SK-N-SH treated with all-trans-retinoic acid at 6 μM for 48 hours (cell line): ENCODE data around the gene DNAJC1.

ENCODE experiments used
- ESRRG ChIP-seq: fragments of 250-450 bp; sonication (Bioruptor Pico); IDR thresholded peaks from 2 replicates; pipeline ENCODE4 v1.6.1; 2021; ENCODE audit warnings: mild to moderate bottlenecking
- PATZ1 ChIP-seq: fragments of 250-450 bp; sonication (Bioruptor Pico); IDR thresholded peaks from 2 replicates; pipeline ENCODE4 v1.8.0; 2020; ENCODE audit warnings: mild to moderate bottlenecking, moderate library complexity, borderline replicate concordance
- PPARA ChIP-seq: fragments of 250-450 bp; sonication (Bioruptor Pico); IDR thresholded peaks from 2 replicates; pipeline ENCODE4 v1.5.0; 2020; ENCODE audit warnings: mild to moderate bottlenecking, borderline replicate concordance
- TOX ChIP-seq: fragments of 250-450 bp; sonication (Bioruptor Pico); IDR thresholded peaks from 2 replicates; pipeline ENCODE4 v1.8.0; 2021; ENCODE audit warnings: mild to moderate bottlenecking, moderate library complexity, borderline replicate concordance
- ZFP3 ChIP-seq: fragments of 250-450 bp; sonication (Bioruptor Pico); IDR thresholded peaks from 2 replicates; pipeline ENCODE4 v1.5.0; 2020; ENCODE audit warnings: mild to moderate bottlenecking, moderate library complexity
- ZFP30 ChIP-seq: fragments of 450-650 bp; formaldehyde crosslinking; IDR thresholded peaks from 2 replicates; pipeline ENCODE4 v1.5.0; 2022; ENCODE audit warnings: mild to moderate bottlenecking, moderate library complexity
- ZNF565 ChIP-seq: fragments of 450-650 bp; formaldehyde crosslinking; conservative IDR thresholded peaks from 2 replicates; pipeline ENCODE4 v1.5.0; 2020; ENCODE audit warnings: low read depth, mild to moderate bottlenecking, moderate library complexity

DNA sequence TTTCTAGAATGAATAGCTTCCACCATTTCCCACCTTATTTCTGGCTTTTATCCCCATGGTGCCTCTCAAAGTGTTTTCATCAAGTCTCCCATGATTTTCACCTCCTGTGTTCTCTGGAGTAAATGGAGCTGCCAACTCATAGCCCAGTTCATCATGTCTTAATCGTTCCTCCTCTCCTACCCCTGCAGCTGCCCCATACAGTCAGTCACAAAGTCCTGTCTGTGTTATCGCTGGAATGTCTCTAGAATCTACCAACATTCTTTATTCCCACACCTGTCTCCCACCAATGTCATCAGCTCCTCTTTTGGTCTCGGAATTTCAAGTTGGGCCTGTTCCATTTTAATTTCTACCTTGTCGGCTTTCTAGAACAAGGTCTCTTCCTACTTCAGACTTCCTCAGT is 290.6 kb downstream of the DNAJC1 start:
- no peak for TF ChIP-seq ZNF565 (CRISPR knock-in tag)
- TF ChIP-seq PATZ1 = no peak
- TF ChIP-seq ESRRG = no peak
- TF ChIP-seq ZFP30 (CRISPR knock-in tag) = no peak
- no peak for TF ChIP-seq TOX (CRISPR knock-in tag)
- TF ChIP-seq ZFP3 (CRISPR knock-in tag) = no peak
- TF ChIP-seq PPARA (CRISPR knock-in tag) = no peak
